Heart left ventricle (tissue), 13 donors: ENCODE data around the gene PROZ.

Experiments
- CTCF ChIP-seq, 12 donors: fragments of 200-600 bp; sonication (generic) in 4 of 12; IDR thresholded peaks; one replicate each; pipeline versions ENCODE4 v1.5.0 to v1.8.0; 2018 to 2022; ENCODE audit warnings: antibody characterized with exemption in 12 of 12, mild to moderate bottlenecking in 5 of 12
- POLR2A ChIP-seq, 2 donors: fragments of 450-650 bp; IDR thresholded peaks; one replicate each; pipeline ENCODE4 v1.6.1; 2017; ENCODE audit warnings: antibody characterized with exemption in 2 of 2, mild to moderate bottlenecking in 2 of 2, moderate library complexity in 2 of 2
- donor health status: ischemic (EF 13 %, LVEDD 7.1; RV severe dilation, severe dysfunction).
- donor health status: DM: no; HTN: yes; CAD: no.
- donor health status: DM: no; HTN: no; CAD: no.
- donor health status: ischemic (EF 25% LVEDD 6.9; RV normal size, moderate dysfunction).
- donor health status: ischemic (EF 25% LVEDD 5.7; RV mildly dilated, moderate dysfunction).
- donor health status: ischemic (EF 35%, LVEDD 5.7; RV mildly dilated, moderate dysfunction).
- donor health status: nonischemic (EF 11% LVEDD 7.7; RV severe dilation, severe dysfunction).
- donor health status: DM: yes; HTN: yes; CAD: no.
- donor health status: PGD.
- donor health status: ischemic (EF 29% LVEDD 5.4; RV normal size, mild dysfunction).
- donor health status: nonischemic (EF 23%, LVEDD 6.1; RV moderate dilation, normal function).

- TF ChIP-seq CTCF (IDR thresholded peaks at IDR 0.05) (no peak), POLR2A (IDR thresholded peaks at IDR 0.05) (no peak)
Measured at GRCh38 chr13:113150550-113151365, 7.7 kb upstream of the PROZ start.
